Measurements from ENCODE around the gene TMEFF2. TPM values are rescaled to one million over a fixed set of nuclear protein-coding genes. Genes with fewer than 3 reads are reported as not detected.

The TMEFF2 gene
- polyA plus RNA-seq, 1 of the 3 experiments (the other 2 are of a cell fraction) = 5.4 TPM

GRCh38 chr2:192053921-192054320 lies 140.8 kb downstream of the TMEFF2 start (continued):
- TF ChIP-seq IRF3 (IDR thresholded peaks at IDR 0.05; ENCODE audit: low read depth, low read length) (no peak), CHD2 (IDR thresholded peaks at IDR 0.05; ENCODE audit: low read length, partially characterized antibody) (no peak), MEF2A (IDR thresholded peaks at IDR 0.05; ENCODE audit: borderline replicate concordance, low read depth) (no peak)
- TF ChIP-seq, protein P1, sequence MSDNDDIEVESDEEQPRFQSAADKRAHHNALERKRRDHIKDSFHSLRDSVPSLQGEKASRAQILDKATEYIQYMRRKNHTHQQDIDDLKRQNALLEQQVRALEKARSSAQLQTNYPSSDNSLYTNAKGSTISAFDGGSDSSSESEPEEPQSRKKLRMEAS (IDR thresholded peaks at IDR 0.05; ENCODE audit: low read depth) = no peak

DNA sequence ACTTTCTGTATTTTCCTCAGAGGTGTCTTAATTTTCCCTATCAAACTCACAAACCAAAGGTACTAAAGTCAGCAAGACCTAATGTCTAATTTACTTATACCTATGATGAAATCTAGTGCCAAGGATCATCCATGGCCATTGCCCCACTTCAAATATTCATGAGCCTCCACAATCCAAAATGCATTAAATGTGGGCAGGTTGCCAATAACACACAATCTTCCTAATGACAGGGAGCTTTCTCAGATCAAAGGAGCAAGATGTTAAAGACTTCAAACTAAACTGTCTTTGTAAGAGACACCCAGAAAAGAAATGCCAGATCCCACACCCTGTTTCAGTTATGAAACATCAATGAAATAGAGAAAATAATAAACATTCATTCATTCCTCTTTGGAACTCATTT lies 143.2 kb downstream of the TMEFF2 start:
- H3K9me3 ChIP-seq = no peaks in the 10 kb centered on the region
- no peaks in the 10 kb centered on the region for H3F3A ChIP-seq (replicated peaks; ENCODE audit: insufficient read depth)

GRCh38 chr2:192049362-192049761 lies 145.4 kb downstream of the TMEFF2 start:
- Histone ChIP-seq H4K20me1 (ENCODE audit: insufficient read depth) (no peaks in the 10 kb centered on the region), H3K9me2 (no peaks in the 10 kb centered on the region), H3F3A (replicated peaks; ENCODE audit: insufficient read depth) (no peaks in the 10 kb centered on the region), H3K27me3 (ENCODE audit: insufficient read depth) (no peaks in the 10 kb centered on the region), H3K9me3 (no peaks in the 10 kb centered on the region), H3K27ac (ENCODE audit: low read depth in 2 of 2, low read length in 1 of 2) (no peak overlapping the region), H2AFZ (ENCODE audit: low read depth) (no peak overlapping the region), H3K4me1 (ENCODE audit: control insufficient read depth in 1 of 2, insufficient read depth in 2 of 2, low read depth in 1 of 2, low read length in 1 of 2) (peaks cover 0 to 2% of the 10 kb centered on the region in 2 experiments; a peak in 2 of 4 replicates), H3K4me2 (no peak overlapping the region), H3K4me3 (ENCODE audit: low read depth in 2 of 2, low read length in 1 of 2) (no peak overlapping the region), H3K9ac (no peak overlapping the region), H3K36me3 (replicated peaks in 1 of 2; ENCODE audit: control insufficient read depth in 1 of 2, insufficient read depth in 2 of 2, low read length in 1 of 2) (no peaks in the 10 kb centered on the region), H3K79me2 (ENCODE audit: insufficient read depth) (no peaks in the 10 kb centered on the region)
- WGBS (ENCODE audit: low lambda C conversion rate) = 85% methylated on average over 4 of the region's 4 CpGs
- POLR2A ChIA-PET = no interaction called here
- no peak for TF ChIP-seq NRF1 (IDR thresholded peaks at IDR 0.05; ENCODE audit: low read depth, low read length)
- TF ChIP-seq MEF2A (IDR thresholded peaks at IDR 0.05; ENCODE audit: borderline replicate concordance, low read depth) = no peak
- no peak for TF ChIP-seq SMC3 (IDR thresholded peaks at IDR 0.05; ENCODE audit: low read depth, low read length)
- no peak for TF ChIP-seq TAF1 (IDR thresholded peaks at IDR 0.05; ENCODE audit: borderline replicate concordance, low read depth, low read length)
- no peak for TF ChIP-seq RFX5 (IDR thresholded peaks at IDR 0.05; ENCODE audit: low read length)
- TF ChIP-seq EP300 (IDR thresholded peaks at IDR 0.05; ENCODE audit: borderline replicate concordance in 1 of 2, low read depth in 1 of 2, low read length in 1 of 2) = no peak
- TF ChIP-seq, protein P2, sequence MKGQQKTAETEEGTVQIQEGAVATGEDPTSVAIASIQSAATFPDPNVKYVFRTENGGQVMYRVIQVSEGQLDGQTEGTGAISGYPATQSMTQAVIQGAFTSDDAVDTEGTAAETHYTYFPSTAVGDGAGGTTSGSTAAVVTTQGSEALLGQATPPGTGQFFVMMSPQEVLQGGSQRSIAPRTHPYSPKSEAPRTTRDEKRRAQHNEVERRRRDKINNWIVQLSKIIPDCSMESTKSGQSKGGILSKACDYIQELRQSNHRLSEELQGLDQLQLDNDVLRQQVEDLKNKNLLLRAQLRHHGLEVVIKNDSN (IDR thresholded peaks at IDR 0.05; ENCODE audit: borderline replicate concordance, low read depth) = no peak
- TF ChIP-seq, protein P1 (IDR thresholded peaks at IDR 0.05; ENCODE audit: low read depth) = no peak
- no peak for TF ChIP-seq SIN3A (IDR thresholded peaks at IDR 0.05; ENCODE audit: borderline replicate concordance, low read depth, low read length)
- TF ChIP-seq, protein P3, sequence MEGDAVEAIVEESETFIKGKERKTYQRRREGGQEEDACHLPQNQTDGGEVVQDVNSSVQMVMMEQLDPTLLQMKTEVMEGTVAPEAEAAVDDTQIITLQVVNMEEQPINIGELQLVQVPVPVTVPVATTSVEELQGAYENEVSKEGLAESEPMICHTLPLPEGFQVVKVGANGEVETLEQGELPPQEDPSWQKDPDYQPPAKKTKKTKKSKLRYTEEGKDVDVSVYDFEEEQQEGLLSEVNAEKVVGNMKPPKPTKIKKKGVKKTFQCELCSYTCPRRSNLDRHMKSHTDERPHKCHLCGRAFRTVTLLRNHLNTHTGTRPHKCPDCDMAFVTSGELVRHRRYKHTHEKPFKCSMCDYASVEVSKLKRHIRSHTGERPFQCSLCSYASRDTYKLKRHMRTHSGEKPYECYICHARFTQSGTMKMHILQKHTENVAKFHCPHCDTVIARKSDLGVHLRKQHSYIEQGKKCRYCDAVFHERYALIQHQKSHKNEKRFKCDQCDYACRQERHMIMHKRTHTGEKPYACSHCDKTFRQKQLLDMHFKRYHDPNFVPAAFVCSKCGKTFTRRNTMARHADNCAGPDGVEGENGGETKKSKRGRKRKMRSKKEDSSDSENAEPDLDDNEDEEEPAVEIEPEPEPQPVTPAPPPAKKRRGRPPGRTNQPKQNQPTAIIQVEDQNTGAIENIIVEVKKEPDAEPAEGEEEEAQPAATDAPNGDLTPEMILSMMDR (IDR thresholded peaks at IDR 0.05) = no peak
- no peak for TF ChIP-seq EZH2phosphoT487 (IDR thresholded peaks at IDR 0.05; ENCODE audit: borderline replicate concordance, low read depth)
- no peak for TF ChIP-seq TEAD4 (IDR thresholded peaks at IDR 0.05; ENCODE audit: borderline replicate concordance, insufficient read depth)
- TF ChIP-seq FOSL2 (IDR thresholded peaks at IDR 0.05; ENCODE audit: borderline replicate concordance, low read depth) = no peak
- TF ChIP-seq JUND (IDR thresholded peaks at IDR 0.05) = no peak
- CTCF ChIA-PET = interaction anchor here (1.9 kb wide), 1 partner anchor 20 kb away, joined by 6 read pairs; no protein-coding TSS in a partner anchor
- DNase-seq = no peak

More for the DNA sequence above, 143.2 kb downstream of the TMEFF2 start:
- no peaks in the 10 kb centered on the region for H3K79me2 ChIP-seq (ENCODE audit: insufficient read depth)
- no peaks in the 10 kb centered on the region for H3K27me3 ChIP-seq (ENCODE audit: insufficient read depth)
- DNase-seq = no peak
- H3K9me2 ChIP-seq = no peaks in the 10 kb centered on the region
- H3K9ac ChIP-seq = no peak overlapping the region
- no peak overlapping the region for H3K27ac ChIP-seq (ENCODE audit: low read depth in 2 of 2, low read length in 1 of 2)
- ChIA-PET CTCF (no interaction called here), POLR2A (no interaction called here)
- H3K4me1 ChIP-seq (ENCODE audit: control insufficient read depth in 1 of 2, insufficient read depth in 2 of 2, low read depth in 1 of 2, low read length in 1 of 2) = peaks cover 0 to 2% of the 10 kb centered on the region in 2 experiments; a peak in 2 of 4 replicates
- H3K36me3 ChIP-seq (replicated peaks in 1 of 2; ENCODE audit: control insufficient read depth in 1 of 2, insufficient read depth in 2 of 2, low read length in 1 of 2) = no peaks in the 10 kb centered on the region
- TF ChIP-seq RAD21 (IDR thresholded peaks at IDR 0.05; ENCODE audit: low read length) (no peak), EP300 (IDR thresholded peaks at IDR 0.05; ENCODE audit: borderline replicate concordance in 1 of 2, low read depth in 1 of 2, low read length in 1 of 2) (no peak), GABPA (IDR thresholded peaks at IDR 0.05; ENCODE audit: low read depth) (no peak), RCOR1 (IDR thresholded peaks at IDR 0.05; ENCODE audit: low read length) (no peak)
- TF ChIP-seq, protein P4, sequence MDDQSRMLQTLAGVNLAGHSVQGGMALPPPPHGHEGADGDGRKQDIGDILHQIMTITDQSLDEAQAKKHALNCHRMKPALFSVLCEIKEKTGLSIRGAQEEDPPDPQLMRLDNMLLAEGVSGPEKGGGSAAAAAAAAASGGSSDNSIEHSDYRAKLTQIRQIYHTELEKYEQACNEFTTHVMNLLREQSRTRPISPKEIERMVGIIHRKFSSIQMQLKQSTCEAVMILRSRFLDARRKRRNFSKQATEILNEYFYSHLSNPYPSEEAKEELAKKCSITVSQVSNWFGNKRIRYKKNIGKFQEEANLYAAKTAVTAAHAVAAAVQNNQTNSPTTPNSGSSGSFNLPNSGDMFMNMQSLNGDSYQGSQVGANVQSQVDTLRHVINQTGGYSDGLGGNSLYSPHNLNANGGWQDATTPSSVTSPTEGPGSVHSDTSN (IDR thresholded peaks at IDR 0.05) = no peak
- no peak overlapping the region for H3K4me3 ChIP-seq (ENCODE audit: low read depth in 2 of 2, low read length in 1 of 2)
- no peaks in the 10 kb centered on the region for H4K20me1 ChIP-seq (ENCODE audit: insufficient read depth)
- no peak overlapping the region for H2AFZ ChIP-seq (ENCODE audit: low read depth)
- no peak overlapping the region for H3K4me2 ChIP-seq
